ENCODE results near the gene STXBP5. TPM values are rescaled to one million over a fixed set of nuclear protein-coding genes. Genes with fewer than 3 reads are reported as not detected.

Gene STXBP5
- total and polyA plus RNA-seq, 2 of the 4 experiments (the other 2 are of a cell fraction) = 13.2 to 46.4 TPM

DNA sequence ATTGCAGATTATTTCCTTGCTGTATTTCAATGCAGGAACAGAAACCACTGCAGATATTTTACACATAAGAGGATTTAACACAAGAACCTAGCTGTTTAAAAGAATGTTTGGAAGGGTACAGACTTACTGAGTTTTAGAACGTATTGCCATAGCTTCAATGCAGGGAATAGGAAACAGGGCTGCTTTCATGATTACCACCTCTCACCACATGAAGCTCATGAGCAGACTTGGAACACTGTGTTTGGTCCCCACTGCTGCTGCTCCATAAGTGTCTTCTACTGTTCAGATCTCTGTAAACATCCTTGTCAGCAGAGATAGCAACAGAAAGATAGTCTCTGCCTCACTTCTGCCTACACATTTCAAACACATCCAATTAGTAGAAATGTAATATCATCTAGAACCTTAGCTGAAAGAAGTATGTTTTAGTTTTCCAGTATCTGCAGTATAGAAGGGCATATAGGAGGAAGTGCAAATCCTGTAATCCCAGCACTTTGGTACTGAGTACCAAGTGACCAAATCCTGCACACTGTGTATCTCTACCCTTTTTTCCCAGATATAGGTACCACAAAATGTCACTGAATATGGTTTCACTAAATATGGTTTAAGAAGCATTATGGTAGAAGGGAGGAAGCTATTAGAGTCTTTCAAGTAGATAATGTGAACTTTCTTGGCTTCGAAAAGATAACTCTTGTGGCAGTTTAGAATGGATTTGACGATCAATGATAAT, 51.9 kb downstream of the STXBP5 start:
- intact Hi-C loops (cut with micrococcal nuclease) = no loop called here
- Histone ChIP-seq H3K4me3 (ENCODE audit: insufficient read depth, low read depth, low read length) (no peak overlapping the region), H3K23ac (ENCODE audit: low read depth, low read length) (no peak overlapping the region), H4K8ac (ENCODE audit: low read depth in 2 of 2, low read length in 2 of 2) (no peak overlapping the region), H2AK9ac (replicated peaks; ENCODE audit: low read depth, low read length, poor library complexity) (no peak overlapping the region), H3K9me1 (ENCODE audit: insufficient read depth, low read length) (no peaks in the 10 kb centered on the region; the same call in 1 of the 2 replicates), H3K27me3 (ENCODE audit: control insufficient read depth, insufficient read depth, low read length) (no peaks in the 10 kb centered on the region), H4K20me1 (ENCODE audit: insufficient read depth, low read length) (no peaks in the 10 kb centered on the region), H3K4me1 (ENCODE audit: control insufficient read depth, insufficient read depth, low read length) (no peaks in the 10 kb centered on the region), H3K79me1 (ENCODE audit: low read depth in 1 of 2, low read length in 2 of 2) (peaks cover 0 to 15% of the 10 kb centered on the region in 2 experiments; a peak in 3 of 4 replicates), H3K9me3 (ENCODE audit: control insufficient read depth, insufficient read depth, low read length) (peaks cover under 1% of the 10 kb centered on the region; the same call in 1 of the 2 replicates), H3K14ac (replicated peaks; ENCODE audit: low read depth, low read length) (no peak overlapping the region), H3K4me2 (ENCODE audit: low read depth, low read length) (no peak overlapping the region), H3K9ac (ENCODE audit: low read depth, low read length) (no peak overlapping the region), H4K5ac (ENCODE audit: low read depth, low read length) (no peak overlapping the region), H2BK120ac (ENCODE audit: low read depth, low read length) (no peak overlapping the region), H3K18ac (ENCODE audit: low read depth, low read length) (no peak overlapping the region), H3K27ac (ENCODE audit: insufficient read depth, low read length) (no peak overlapping the region), H3K36me3 (ENCODE audit: control insufficient read depth, insufficient read depth, low read length) (peaks cover 14% of the 10 kb centered on the region), H3K56ac (ENCODE audit: extremely low read depth, insufficient read depth, low read length) (no peak overlapping the region), H4K91ac (ENCODE audit: insufficient read depth, low read depth, low read length) (no peak overlapping the region), H2AFZ (replicated peaks; ENCODE audit: low read length, poor library complexity) (no peak overlapping the region), H2BK5ac (ENCODE audit: low read depth, low read length, poor library complexity, severe bottlenecking) (no peak overlapping the region), H3K4ac (ENCODE audit: low read depth, low read length) (no peak overlapping the region), H2BK20ac (ENCODE audit: low read depth, low read length) (no peak overlapping the region), H2BK15ac (ENCODE audit: low read depth, low read length) (no peak overlapping the region), H2AK5ac (ENCODE audit: low read depth, low read length) (no peak overlapping the region)
- DNase-seq (no peak), ATAC-seq (ENCODE audit: low read depth) (no peak)
- ChIA-PET CTCF (interaction anchor here (0.6 kb wide), 1 partner anchor 240 kb away, joined by 3 read pairs; no protein-coding TSS in a partner anchor), POLR2A (ENCODE audit: unreplicated experiment) (no interaction called here)
- BruUV-seq (replicated peaks) = no TSS peak
- in situ Hi-C loops (cut with MboI; ENCODE audit: low sequenced_read_pairs) = no loop called here
- TF ChIP-seq CHD1 (IDR thresholded peaks at IDR 0.05; ENCODE audit: low read depth, low read length) = no peak
- no peak for TF ChIP-seq MAZ (IDR thresholded peaks at IDR 0.05; ENCODE audit: borderline replicate concordance, low read depth, low read length)
- TF ChIP-seq, protein P1, sequence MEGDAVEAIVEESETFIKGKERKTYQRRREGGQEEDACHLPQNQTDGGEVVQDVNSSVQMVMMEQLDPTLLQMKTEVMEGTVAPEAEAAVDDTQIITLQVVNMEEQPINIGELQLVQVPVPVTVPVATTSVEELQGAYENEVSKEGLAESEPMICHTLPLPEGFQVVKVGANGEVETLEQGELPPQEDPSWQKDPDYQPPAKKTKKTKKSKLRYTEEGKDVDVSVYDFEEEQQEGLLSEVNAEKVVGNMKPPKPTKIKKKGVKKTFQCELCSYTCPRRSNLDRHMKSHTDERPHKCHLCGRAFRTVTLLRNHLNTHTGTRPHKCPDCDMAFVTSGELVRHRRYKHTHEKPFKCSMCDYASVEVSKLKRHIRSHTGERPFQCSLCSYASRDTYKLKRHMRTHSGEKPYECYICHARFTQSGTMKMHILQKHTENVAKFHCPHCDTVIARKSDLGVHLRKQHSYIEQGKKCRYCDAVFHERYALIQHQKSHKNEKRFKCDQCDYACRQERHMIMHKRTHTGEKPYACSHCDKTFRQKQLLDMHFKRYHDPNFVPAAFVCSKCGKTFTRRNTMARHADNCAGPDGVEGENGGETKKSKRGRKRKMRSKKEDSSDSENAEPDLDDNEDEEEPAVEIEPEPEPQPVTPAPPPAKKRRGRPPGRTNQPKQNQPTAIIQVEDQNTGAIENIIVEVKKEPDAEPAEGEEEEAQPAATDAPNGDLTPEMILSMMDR (conservative IDR thresholded peaks at IDR 0.05; ENCODE audit: low read depth, low read length) = no peak
- TF ChIP-seq BHLHE40 (IDR thresholded peaks at IDR 0.05; ENCODE audit: low read depth, low read length) = no peak
- TF ChIP-seq MAFK (IDR thresholded peaks at IDR 0.05; ENCODE audit: low read depth, low read length) = no peak
- TF ChIP-seq MXI1 (IDR thresholded peaks at IDR 0.05; ENCODE audit: borderline replicate concordance, low read depth, low read length) = no peak
- WGBS, 2 experiments (ENCODE audit: extremely low coverage in 2 of 2, insufficient read length in 1 of 2) = no CpG with 5 or more reads among the region's 3 CpGs
- dilution Hi-C loops (cut with HindIII; ENCODE audit: low sequenced_read_pairs, unreplicated experiment) = no loop called here

All from IMR-90 (cell line).